Ishikawa (cell line): ENCODE measurements around the gene PAM16.

ENCODE experiments used
- CEBPB ChIP-seq: IDR thresholded peaks from 2 replicates; pipeline ENCODE4 v1.6.1; 2012
- CREB1 ChIP-seq: IDR thresholded peaks from 2 replicates; pipeline ENCODE4 v1.6.1; 2012; ENCODE audit warnings: low read depth
- EP300 ChIP-seq: IDR thresholded peaks from 2 replicates; pipeline ENCODE4 v1.6.1; 2012; ENCODE audit warnings: borderline replicate concordance
- FOXM1 ChIP-seq: IDR thresholded peaks from 2 replicates; pipeline ENCODE4 v1.6.1; 2012; ENCODE audit warnings: low read depth, borderline replicate concordance
- TAF1 ChIP-seq: IDR thresholded peaks from 2 replicates; pipeline ENCODE4 v1.6.1; 2012; ENCODE audit warnings: low read depth, mild to moderate bottlenecking
- TCF12 ChIP-seq: IDR thresholded peaks from 2 replicates; pipeline ENCODE4 v1.6.1; 2012; ENCODE audit warnings: low read depth
- TEAD4 ChIP-seq: IDR thresholded peaks from 2 replicates; pipeline ENCODE4 v1.6.1; 2012
- TF ChIP-seq, protein P1 (sequence below): IDR thresholded peaks from 2 replicates; pipeline ENCODE4 v1.6.1; 2012

DNA sequence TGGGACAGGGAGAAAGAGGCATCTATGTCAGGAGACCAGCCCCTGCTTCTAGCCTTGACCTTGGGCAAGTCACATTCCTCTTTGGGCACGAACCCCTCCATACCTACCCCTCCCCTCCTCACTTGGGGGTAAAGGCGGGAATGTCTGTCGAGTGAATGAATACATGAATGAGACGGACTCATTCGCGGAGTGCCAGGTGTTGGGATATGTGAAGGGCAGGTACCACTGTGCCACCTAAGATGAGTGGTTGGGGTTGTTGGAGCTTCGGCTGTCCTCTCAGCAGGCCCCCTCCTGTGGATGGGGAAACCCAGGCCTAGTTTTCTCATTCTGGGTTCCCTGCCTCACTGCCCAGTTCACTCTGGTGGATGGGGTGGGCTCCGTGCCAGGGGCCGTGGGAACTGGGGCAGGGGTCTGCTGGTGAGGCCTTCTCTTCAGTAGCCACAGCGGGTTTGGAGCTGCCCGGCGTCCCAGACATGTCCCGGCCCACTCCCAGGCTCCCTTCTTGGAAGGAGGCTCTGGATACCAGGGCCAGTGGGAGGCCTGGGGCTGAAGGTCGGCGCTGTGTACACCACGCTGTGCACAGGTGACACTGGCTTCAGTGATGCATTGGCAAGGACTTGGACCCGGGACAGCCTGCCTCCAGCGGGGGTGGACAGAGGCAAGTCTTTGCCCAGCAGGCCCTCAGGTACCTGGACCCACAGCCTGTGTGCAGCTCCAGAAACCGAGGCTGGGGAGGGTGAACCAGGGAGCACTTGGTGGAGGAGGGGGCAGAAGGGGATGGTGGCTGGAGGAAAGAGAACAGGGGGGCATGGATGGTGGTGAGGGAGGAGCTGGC, 29.6 kb downstream of the PAM16 start:
- TF ChIP-seq CEBPB (no peak), FOXM1 (no peak), TAF1 (no peak), TCF12 (peak; percentile 60; the same call in 1 of the 2 replicates), EP300 (no peak), CREB1 (no peak), TEAD4 (0 out of 2 replicates have a peak, but pooled peaks have one; percentile 8)
- TF ChIP-seq, protein P1, sequence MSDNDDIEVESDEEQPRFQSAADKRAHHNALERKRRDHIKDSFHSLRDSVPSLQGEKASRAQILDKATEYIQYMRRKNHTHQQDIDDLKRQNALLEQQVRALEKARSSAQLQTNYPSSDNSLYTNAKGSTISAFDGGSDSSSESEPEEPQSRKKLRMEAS: no peak
